Measurements from ENCODE around the gene KRTAP10-2. TPM values are rescaled to one million over a fixed set of nuclear protein-coding genes. Genes with fewer than 3 reads are reported as not detected.

The KRTAP10-2 gene
- total and polyA plus RNA-seq, 11 donors: not detected

DNA sequence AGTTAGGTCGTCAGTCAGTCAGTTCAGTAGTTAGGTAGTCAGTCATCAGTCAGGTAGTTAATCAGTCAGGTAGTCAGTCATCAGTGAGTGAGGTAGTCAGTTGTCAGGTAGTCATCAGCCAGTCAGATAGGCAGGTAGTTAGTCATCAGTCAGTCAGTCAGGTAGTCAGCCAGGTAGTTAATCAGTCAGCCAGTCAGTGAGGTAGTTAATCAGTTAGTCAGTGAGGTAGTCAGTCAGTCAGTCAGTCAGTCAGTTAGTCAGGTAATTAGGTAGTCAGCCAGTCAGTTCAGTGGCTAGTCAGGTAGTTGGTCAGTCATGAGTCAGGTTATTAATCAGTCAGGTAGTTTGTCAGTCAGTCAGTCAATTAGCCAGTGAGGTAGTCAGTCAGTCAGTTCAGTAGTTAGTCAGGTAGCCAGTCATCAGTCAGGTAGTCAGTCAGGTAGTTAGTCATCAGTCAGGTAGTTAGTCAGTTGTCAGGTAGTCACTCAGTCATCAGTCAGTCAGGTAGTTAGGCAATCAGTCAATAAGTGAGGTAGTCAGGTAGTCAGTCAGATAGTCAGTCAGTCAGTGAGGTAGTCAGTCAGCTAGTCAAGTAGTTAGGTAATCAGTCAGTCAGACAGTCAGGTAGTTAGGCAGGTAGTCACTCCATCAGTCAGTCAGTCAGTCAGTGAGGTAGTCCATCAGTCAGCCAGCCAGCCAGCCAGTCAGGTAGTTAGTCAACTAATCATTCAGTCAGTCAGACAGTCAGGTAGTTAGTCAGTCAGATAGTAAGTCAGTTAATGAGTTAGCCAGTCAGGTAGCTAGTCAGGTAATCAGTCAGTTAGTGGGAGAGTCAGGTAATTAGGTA, 27.5 kb downstream of the KRTAP10-2 start:
- ATAC-seq (no peak), DNase-seq (no peak)
- H3K9me3 ChIP-seq: no peaks in the 10 kb centered on the region
- TF ChIP-seq CTCF (IDR thresholded peaks at IDR 0.05): no peak
- TF ChIP-seq POLR2A (IDR thresholded peaks at IDR 0.05): no peak
- H3K27ac ChIP-seq: no peak overlapping the region
- H3K4me3 ChIP-seq: no peak overlapping the region
- 78 to 87% (median 83%) methylated on average over 1 of the region's 1 CpG for WGBS, 4 donors
- H3K36me3 ChIP-seq: no peaks in the 10 kb centered on the region
- no peaks in the 10 kb centered on the region for H3K4me1 ChIP-seq
- peaks cover 0 to 10% (median 0%) of the 10 kb centered on the region in 9 donors for H3K27me3 ChIP-seq
- intact Hi-C loops (cut with DNase I): no loop called here

DNA sequence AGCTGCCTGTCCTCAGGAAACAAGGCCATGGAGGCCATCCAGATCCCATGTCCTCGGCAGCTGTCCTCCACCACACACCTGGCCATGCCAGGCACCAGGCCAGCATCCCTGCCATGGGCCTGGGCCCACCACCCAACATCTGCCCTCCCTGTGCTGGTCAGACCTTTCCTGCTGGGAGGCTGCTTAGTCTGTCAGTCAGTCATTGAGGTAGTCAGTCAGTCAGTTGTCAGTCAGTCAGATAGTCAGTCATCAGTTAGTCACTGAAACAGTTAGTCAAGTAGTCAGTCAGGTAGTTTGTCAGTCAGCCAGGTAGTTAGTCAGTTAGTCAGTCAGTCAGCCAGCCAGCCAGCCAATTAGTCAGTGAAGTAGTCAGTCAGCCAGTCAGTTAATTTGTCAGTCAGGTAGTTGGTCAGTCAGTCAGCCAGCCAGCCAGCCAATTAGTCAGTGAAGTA, 28.5 kb downstream of the KRTAP10-2 start:
- WGBS, 4 donors: 72 to 100% (median 78%) methylated on average over 1 of the region's 1 CpG; no CpG with 5 or more reads in 1 of the 4 donors

DNA sequence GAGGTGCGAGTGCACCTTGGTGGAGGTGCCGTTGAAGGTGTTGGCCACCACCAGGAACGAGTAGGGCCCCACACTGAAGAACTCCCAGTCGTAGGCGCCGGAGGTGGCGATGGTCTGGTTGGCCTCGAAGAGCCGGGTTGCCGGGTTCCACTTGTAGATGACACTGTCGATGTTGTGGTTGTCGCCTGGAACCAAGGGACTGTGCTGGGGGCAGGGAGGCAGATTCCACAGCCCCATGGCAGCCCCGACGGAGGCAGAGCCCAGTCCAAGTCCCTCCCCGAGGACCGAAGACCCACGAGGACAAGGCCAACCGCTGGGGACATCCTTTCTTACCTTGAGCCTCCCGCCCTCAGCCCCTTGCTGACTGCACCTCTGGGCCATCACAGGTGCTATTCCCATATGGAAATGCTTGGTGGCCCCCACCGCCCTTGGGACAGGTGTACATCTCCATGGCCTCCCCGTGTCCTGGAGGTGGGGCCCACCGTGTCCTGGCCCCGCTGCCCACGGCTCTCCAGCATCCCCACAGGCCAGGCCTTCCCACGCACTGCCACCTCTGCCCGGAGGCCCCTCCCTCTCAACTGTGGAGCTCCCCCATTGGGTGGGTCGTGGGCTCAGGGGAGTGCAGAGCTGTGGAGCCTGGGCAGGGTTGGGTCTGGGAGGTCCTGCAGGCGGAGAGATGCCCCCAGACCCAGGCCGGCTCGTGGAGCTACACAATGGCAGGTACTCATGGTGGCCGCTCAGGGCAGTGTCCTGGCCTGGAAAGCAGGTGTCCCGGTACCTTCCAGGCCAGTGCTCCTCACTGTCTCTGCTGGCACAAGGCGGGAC, 29.2 kb downstream of the KRTAP10-2 start:
- H3K36me3 ChIP-seq: no peaks in the 10 kb centered on the region
- no peak overlapping the region for H3K27ac ChIP-seq
- H3K4me3 ChIP-seq: no peak overlapping the region
- ATAC-seq (peak in 1 of 4 donors; percentile 11), DNase-seq (peak in 3 of 5 donors; percentile 15 to 44 (median 18))
- H3K27me3 ChIP-seq: peaks cover 0 to 10% (median 0%) of the 10 kb centered on the region in 9 donors
- TF ChIP-seq POLR2A (IDR thresholded peaks at IDR 0.05) (no peak), CTCF (IDR thresholded peaks at IDR 0.05) (no peak)
- intact Hi-C loops (cut with DNase I): no loop called here
- no peaks in the 10 kb centered on the region for H3K4me1 ChIP-seq
- no peaks in the 10 kb centered on the region for H3K9me3 ChIP-seq
- WGBS, 4 donors: 89 to 92% (median 90%) methylated on average over 22 to 33 of the region's 33 CpGs

More for the DNA sequence above, 28.5 kb downstream of the KRTAP10-2 start:
- Histone ChIP-seq H3K27me3 (peaks cover 0 to 10% (median 0%) of the 10 kb centered on the region in 9 donors), H3K9me3 (no peaks in the 10 kb centered on the region), H3K27ac (no peak overlapping the region), H3K36me3 (no peaks in the 10 kb centered on the region), H3K4me3 (no peak overlapping the region), H3K4me1 (no peaks in the 10 kb centered on the region)
- DNase-seq (no peak), ATAC-seq (no peak)
- no peak for TF ChIP-seq CTCF (IDR thresholded peaks at IDR 0.05)
- TF ChIP-seq POLR2A (IDR thresholded peaks at IDR 0.05): no peak
- intact Hi-C loops (cut with DNase I): no loop called here

All from heart left ventricle (tissue), 16 donors.